Endothelial cell of umbilical vein (primary cell): ENCODE results near the gene FRMD4A. TPM values are rescaled to one million over a fixed set of nuclear protein-coding genes. Genes with fewer than 3 reads are reported as not detected.

Experiments used
- BruUV-seq: library from RNA; stranded (reverse); fragments of 400-500 nt; replicated peaks from 2 replicates; lab custom pipeline; 2021; lab: Mats Ljungman, UMichigan
- CTCF ChIA-PET: fragments of 300-600, 350-600 bp; sonication (Branson Sonifier 250); formaldehyde crosslinking; loops from one replicate; lab custom pipeline; 2021; ENCODE audit warnings: antibody characterized with exemption, inconsistent platforms; lab: Charles Lee
- POLR2A ChIA-PET: fragments of 300-600, 350-600 bp; sonication (Branson Sonifier 250); formaldehyde crosslinking; loops from one replicate; lab custom pipeline; 2021; ENCODE audit warnings: antibody characterized with exemption, inconsistent platforms; lab: Charles Lee
- DNase-seq: peaks from one replicate; pipeline ENCODE4 v3.0.0-alpha.2; 2011; ENCODE audit warnings: low read depth, low spot score
- FAIRE-seq: peaks from 2 replicates; lab custom pipeline; 2011; peaks lifted over from hg19 to GRCh38; lab: Jason Lieb, UNC
- H2AFZ ChIP-seq: 2 replicates; pipeline ENCODE4 v1.6.0; 2012; ENCODE audit warnings: low read depth, low read length, control low read depth, inconsistent platforms
- H3K27ac ChIP-seq: 2 replicates; pipeline ENCODE4 v1.5.1; 2011; ENCODE audit warnings: low read depth, mild to moderate bottlenecking, control low read depth, low read length, moderate library complexity; ENCODE audit not compliant: insufficient read depth
- H3K27me3 ChIP-seq, 2 experiments: 2 replicates each; pipeline versions ENCODE4 v1.6.0 to v1.6.1; 2011; ENCODE audit warnings: low read length in 2 of 2, mixed read lengths in 1 of 2; ENCODE audit not compliant: control insufficient read depth in 2 of 2, insufficient read depth in 2 of 2
- H3K36me3 ChIP-seq, 2 experiments: 2 replicates in 1 of 2; 3 replicates in 1 of 2; pipeline ENCODE4 v1.5.1; 2011; ENCODE audit warnings: low read length in 2 of 2, mild to moderate bottlenecking in 1 of 2, moderate library complexity in 1 of 2; ENCODE audit not compliant: control insufficient read depth in 2 of 2, insufficient read depth in 2 of 2; ENCODE audit errors: extremely low read depth in 1 of 2
- H3K4me1 ChIP-seq: 3 replicates; pipeline ENCODE4 v1.5.1; 2011; ENCODE audit warnings: mild to moderate bottlenecking, low read length; ENCODE audit not compliant: control insufficient read depth, insufficient read depth; ENCODE audit errors: extremely low read depth
- H3K4me2 ChIP-seq: 2 replicates; pipeline ENCODE4 v1.6.1; 2011; ENCODE audit warnings: low read length, control low read depth, mixed read lengths; ENCODE audit not compliant: insufficient read depth
- H3K4me3 ChIP-seq, 3 experiments: fragments of 200-600 bp in 1 of 3; sonication (generic), shearing (Covaris generic) in 1 of 3; replicated peaks in 1 of 3; 2 replicates each; pipeline ENCODE4 v1.5.1; 2011 to 2016; ENCODE audit warnings: control low read depth in 3 of 3, low read length in 3 of 3, mild to moderate bottlenecking in 2 of 3, inconsistent platforms in 1 of 3, low read depth in 1 of 3, moderate library complexity in 1 of 3; ENCODE audit not compliant: insufficient read depth in 1 of 3
- H3K79me2 ChIP-seq: 2 replicates; pipeline ENCODE4 v1.6.0; 2012; ENCODE audit warnings: low read length, inconsistent platforms; ENCODE audit not compliant: control insufficient read depth, insufficient read depth
- H3K9ac ChIP-seq: replicated peaks from 2 replicates; pipeline ENCODE3; 2011; ENCODE audit warnings: low read length, control low read depth; ENCODE audit not compliant: insufficient read depth; ENCODE audit errors: extremely low read depth
- H3K9me1 ChIP-seq: replicated peaks from 3 replicates; pipeline ENCODE4 v1.6.0; 2011; ENCODE audit warnings: mild to moderate bottlenecking, low read length; ENCODE audit not compliant: control insufficient read depth, insufficient read depth; ENCODE audit errors: extremely low read depth
- H3K9me3 ChIP-seq: replicated peaks from 2 replicates; pipeline ENCODE4 v1.5.1; 2012; ENCODE audit warnings: low read length, inconsistent platforms; ENCODE audit not compliant: control insufficient read depth, insufficient read depth
- H4K20me1 ChIP-seq: replicated peaks from 2 replicates; pipeline ENCODE3; 2011; ENCODE audit warnings: mild to moderate bottlenecking, low read length; ENCODE audit not compliant: control insufficient read depth, insufficient read depth; ENCODE audit errors: extremely low read depth
- FOS ChIP-seq: IDR thresholded peaks from 2 replicates; pipeline ENCODE4 v1.6.1; 2011; ENCODE audit warnings: mild to moderate bottlenecking, low read length, moderate library complexity, borderline replicate concordance; ENCODE audit not compliant: insufficient read depth
- JUN ChIP-seq: IDR thresholded peaks from 2 replicates; pipeline ENCODE4 v1.6.1; 2011; ENCODE audit warnings: borderline replicate concordance, low read depth; ENCODE audit not compliant: insufficient read length, insufficient read depth
- MAX ChIP-seq: IDR thresholded peaks from 2 replicates; pipeline ENCODE4 v1.6.1; 2011; ENCODE audit not compliant: insufficient read depth, insufficient read length
- MYC ChIP-seq: IDR thresholded peaks from one replicate; pipeline ENCODE4 v1.6.1; 2011; ENCODE audit warnings: mild to moderate bottlenecking, low read depth, low read length
- POLR2A ChIP-seq: IDR thresholded peaks from 2 replicates; pipeline ENCODE4 v1.6.1; 2012; ENCODE audit warnings: low read depth, mild to moderate bottlenecking, control low read depth, low read length
- POLR2AphosphoS5 ChIP-seq: IDR thresholded peaks from 2 replicates; pipeline ENCODE4 v1.6.1; 2012; ENCODE audit warnings: low read depth, mild to moderate bottlenecking, control low read depth, low read length, moderate library complexity; ENCODE audit not compliant: insufficient read depth
- dilution Hi-C: fragments of 300-500 bp; cut with MboI; formaldehyde crosslinking; loops from one replicate; pipeline ENCODE4 v1.15.0; 2019; ENCODE audit warnings: low sequenced_read_pairs; ENCODE audit not compliant: extremely low pct_ligation_motif_present
- intact Hi-C: fragments of 100-400 bp; cut with micrococcal nuclease; formaldehyde crosslinking; loops from one replicate; pipeline ENCODE4 v1.10.0; 2022
- polyA plus RNA-seq, 4 experiments: library from polyadenylated mRNA; depleted of rRNA in 3 of 4; stranded (reverse) in 3 of 4; unstranded in 1 of 4; fragments of >200 nt; gene quantifications; 2 replicates each; pipeline versions ENCODE4 v1.2.1 to v1.2.3, GENCODE V29; 2011 to 2012; ENCODE audit warnings: missing spikeins in 1 of 4
- total RNA-seq: library from RNA; stranded (reverse); gene quantifications from 2 replicates; pipeline ENCODE4 v1.2.3, GENCODE V29; 2021
- TF ChIP-seq, protein P1 (sequence below), 2 donors: IDR thresholded peaks; 1 replicate in 1 of 2; 2 replicates in 1 of 2; pipeline ENCODE4 v1.5.1; 2011; ENCODE audit warnings: low read length in 2 of 2, mild to moderate bottlenecking in 2 of 2, moderate library complexity in 2 of 2, control low read depth in 1 of 2, inconsistent platforms in 1 of 2, low read depth in 1 of 2; ENCODE audit not compliant: insufficient read depth in 1 of 2; ENCODE audit errors: extremely low read depth in 1 of 2

Gene FRMD4A
- total and polyA plus RNA-seq, 2 donors (not counting 3 experiments of a cell fraction or from before 2014, with no cell fraction given), result 123 to 148 TPM

GRCh38 chr10:14360961-14361360 is 30.2 kb upstream of the FRMD4A start:
- DNase-seq, result no peak
- dilution Hi-C loops, result no loop called here
- Histone ChIP-seq H3K9me1 (no peaks in the 10 kb centered on the region), H3K9me3 (no peaks in the 10 kb centered on the region), H3K36me3 (no peaks in the 10 kb centered on the region), H3K4me3 (no peak overlapping the region), H3K4me1 (no peaks in the 10 kb centered on the region), H3K79me2 (no peaks in the 10 kb centered on the region), H4K20me1 (no peaks in the 10 kb centered on the region), H3K27me3 (peaks cover 5 to 7% of the 10 kb centered on the region in 2 experiments), H2AFZ (no peak overlapping the region), H3K9ac (no peak overlapping the region), H3K27ac (no peak overlapping the region), H3K4me2 (no peak overlapping the region)
- ChIA-PET CTCF (no interaction called here), POLR2A (no interaction called here)
- TF ChIP-seq, protein P1, sequence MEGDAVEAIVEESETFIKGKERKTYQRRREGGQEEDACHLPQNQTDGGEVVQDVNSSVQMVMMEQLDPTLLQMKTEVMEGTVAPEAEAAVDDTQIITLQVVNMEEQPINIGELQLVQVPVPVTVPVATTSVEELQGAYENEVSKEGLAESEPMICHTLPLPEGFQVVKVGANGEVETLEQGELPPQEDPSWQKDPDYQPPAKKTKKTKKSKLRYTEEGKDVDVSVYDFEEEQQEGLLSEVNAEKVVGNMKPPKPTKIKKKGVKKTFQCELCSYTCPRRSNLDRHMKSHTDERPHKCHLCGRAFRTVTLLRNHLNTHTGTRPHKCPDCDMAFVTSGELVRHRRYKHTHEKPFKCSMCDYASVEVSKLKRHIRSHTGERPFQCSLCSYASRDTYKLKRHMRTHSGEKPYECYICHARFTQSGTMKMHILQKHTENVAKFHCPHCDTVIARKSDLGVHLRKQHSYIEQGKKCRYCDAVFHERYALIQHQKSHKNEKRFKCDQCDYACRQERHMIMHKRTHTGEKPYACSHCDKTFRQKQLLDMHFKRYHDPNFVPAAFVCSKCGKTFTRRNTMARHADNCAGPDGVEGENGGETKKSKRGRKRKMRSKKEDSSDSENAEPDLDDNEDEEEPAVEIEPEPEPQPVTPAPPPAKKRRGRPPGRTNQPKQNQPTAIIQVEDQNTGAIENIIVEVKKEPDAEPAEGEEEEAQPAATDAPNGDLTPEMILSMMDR (IDR thresholded peaks at IDR 0.05; ENCODE audit: extremely low read depth in 1 of 2, insufficient read depth in 1 of 2, low read depth in 1 of 2, low read length in 2 of 2), result no peak
- TF ChIP-seq JUN (no peak), FOS (no peak), POLR2A (no peak), MYC (no peak), POLR2AphosphoS5 (no peak)
- intact Hi-C loops, result no loop called here
- no peak for FAIRE-seq
- BruUV-seq, result no TSS peak

GRCh38 chr10:14360515-14360914 is 29.8 kb upstream of the FRMD4A start:
- DNase-seq (no peak), FAIRE-seq (no peak)
- TF ChIP-seq MYC (no peak), MAX (no peak), POLR2AphosphoS5 (no peak), POLR2A (no peak)
- TF ChIP-seq, protein P1 (IDR thresholded peaks at IDR 0.05; ENCODE audit: extremely low read depth in 1 of 2, insufficient read depth in 1 of 2, low read depth in 1 of 2, low read length in 2 of 2), result no peak
- H3K9ac ChIP-seq, result no peak overlapping the region
- H3K27ac ChIP-seq, result no peak overlapping the region
- no TSS peak for BruUV-seq
- H3K79me2 ChIP-seq, result no peaks in the 10 kb centered on the region
- intact Hi-C loops, result no loop called here
- H2AFZ ChIP-seq, result no peak overlapping the region
- no peaks in the 10 kb centered on the region for H3K4me1 ChIP-seq
- H4K20me1 ChIP-seq, result no peaks in the 10 kb centered on the region
- H3K27me3 ChIP-seq, result peaks cover 5 to 9% of the 10 kb centered on the region in 2 experiments
- no peak overlapping the region for H3K4me3 ChIP-seq
- no peak overlapping the region for H3K4me2 ChIP-seq
- CTCF ChIA-PET, result interaction anchor here (1.5 kb wide), 1 partner anchor 164 kb away, joined by 4 read pairs; no protein-coding TSS in a partner anchor
- POLR2A ChIA-PET, result no interaction called here
- no peaks in the 10 kb centered on the region for H3K9me3 ChIP-seq
- H3K36me3 ChIP-seq, result no peaks in the 10 kb centered on the region
- H3K9me1 ChIP-seq, result no peaks in the 10 kb centered on the region
- dilution Hi-C loops, result no loop called here
